Measurements from ENCODE around the gene NIFK. TPM values are rescaled to one million over a fixed set of nuclear protein-coding genes. Genes with fewer than 3 reads are reported as not detected.

The NIFK gene
- total RNA-seq, 4 donors from 2014 or later = 19.8 to 56.5 (median 28.5) TPM

- H3K4me3 ChIP-seq = peak overlapping the region; percentile 82 to 86 (median 86)
- peak overlapping the region; percentile 55 to 85 (median 68) for H3K27ac ChIP-seq (replicated peaks in 1 of 4)
- DNase-seq (ENCODE audit: extremely low spot score) = no peak
- peaks cover 2 to 25% (median 9%) of the 10 kb centered on the region in 4 donors for H3K36me3 ChIP-seq
- no peaks in the 10 kb centered on the region for H3K27me3 ChIP-seq
- H3K9me3 ChIP-seq = no peaks in the 10 kb centered on the region
- intact Hi-C loops (cut with DNase I) = no loop called here
- peaks cover 26 to 32% (median 30%) of the 10 kb centered on the region in 4 donors for H3K4me1 ChIP-seq
- 2% methylated on average over 8 of the region's 8 CpGs for whole genome bisulfite sequencing
- TF ChIP-seq POLR2AphosphoS5 (IDR thresholded peaks at IDR 0.05) = no peak
- TF ChIP-seq, protein P1, sequence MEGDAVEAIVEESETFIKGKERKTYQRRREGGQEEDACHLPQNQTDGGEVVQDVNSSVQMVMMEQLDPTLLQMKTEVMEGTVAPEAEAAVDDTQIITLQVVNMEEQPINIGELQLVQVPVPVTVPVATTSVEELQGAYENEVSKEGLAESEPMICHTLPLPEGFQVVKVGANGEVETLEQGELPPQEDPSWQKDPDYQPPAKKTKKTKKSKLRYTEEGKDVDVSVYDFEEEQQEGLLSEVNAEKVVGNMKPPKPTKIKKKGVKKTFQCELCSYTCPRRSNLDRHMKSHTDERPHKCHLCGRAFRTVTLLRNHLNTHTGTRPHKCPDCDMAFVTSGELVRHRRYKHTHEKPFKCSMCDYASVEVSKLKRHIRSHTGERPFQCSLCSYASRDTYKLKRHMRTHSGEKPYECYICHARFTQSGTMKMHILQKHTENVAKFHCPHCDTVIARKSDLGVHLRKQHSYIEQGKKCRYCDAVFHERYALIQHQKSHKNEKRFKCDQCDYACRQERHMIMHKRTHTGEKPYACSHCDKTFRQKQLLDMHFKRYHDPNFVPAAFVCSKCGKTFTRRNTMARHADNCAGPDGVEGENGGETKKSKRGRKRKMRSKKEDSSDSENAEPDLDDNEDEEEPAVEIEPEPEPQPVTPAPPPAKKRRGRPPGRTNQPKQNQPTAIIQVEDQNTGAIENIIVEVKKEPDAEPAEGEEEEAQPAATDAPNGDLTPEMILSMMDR (IDR thresholded peaks at IDR 0.05) = no peak
- no peak for TF ChIP-seq POLR2A (IDR thresholded peaks at IDR 0.05; ENCODE audit: low read depth)
- no peak for TF ChIP-seq EP300 (IDR thresholded peaks at IDR 0.05)
Measured at GRCh38 chr2:121754851-121755236, 18.2 kb upstream of the NIFK start.

DNA sequence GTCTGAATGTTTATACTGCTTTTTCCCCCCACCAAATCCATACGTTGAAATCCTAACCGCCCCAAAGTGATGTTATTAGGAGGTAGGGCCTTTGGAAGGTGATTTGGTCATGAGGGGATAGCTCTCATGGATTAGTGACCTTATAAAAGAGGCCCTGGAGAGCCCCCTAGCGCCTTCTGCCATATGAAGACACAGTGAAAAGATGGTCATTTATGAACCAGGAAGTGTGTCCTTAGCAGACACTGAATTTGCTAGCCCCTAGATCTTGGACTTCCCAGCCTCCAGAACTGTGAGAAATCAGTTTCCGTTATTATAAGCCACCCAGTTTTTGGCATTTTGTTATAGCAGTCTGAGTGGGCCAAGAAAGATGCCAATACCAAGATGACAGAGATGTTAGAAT is 11.5 kb upstream of the NIFK start:
- DNase-seq (ENCODE audit: extremely low spot score) = no peak
- Histone ChIP-seq H3K27ac (replicated peaks in 1 of 4) (no peak overlapping the region), H3K9me3 (no peaks in the 10 kb centered on the region), H3K36me3 (no peaks in the 10 kb centered on the region), H3K4me1 (no peaks in the 10 kb centered on the region), H3K4me3 (no peak overlapping the region), H3K27me3 (no peaks in the 10 kb centered on the region)
- TF ChIP-seq POLR2A (IDR thresholded peaks at IDR 0.05; ENCODE audit: low read depth) (no peak), POLR2AphosphoS5 (IDR thresholded peaks at IDR 0.05) (no peak), EP300 (IDR thresholded peaks at IDR 0.05) (no peak)
- TF ChIP-seq, protein P1 (IDR thresholded peaks at IDR 0.05) = no peak
- intact Hi-C loops (cut with DNase I) = loop anchor here (10.0 kb wide), 1 partner anchor 343 kb away; no protein-coding TSS in a partner anchor
- 53% methylated on average over 4 of the region's 4 CpGs for WGBS

DNA sequence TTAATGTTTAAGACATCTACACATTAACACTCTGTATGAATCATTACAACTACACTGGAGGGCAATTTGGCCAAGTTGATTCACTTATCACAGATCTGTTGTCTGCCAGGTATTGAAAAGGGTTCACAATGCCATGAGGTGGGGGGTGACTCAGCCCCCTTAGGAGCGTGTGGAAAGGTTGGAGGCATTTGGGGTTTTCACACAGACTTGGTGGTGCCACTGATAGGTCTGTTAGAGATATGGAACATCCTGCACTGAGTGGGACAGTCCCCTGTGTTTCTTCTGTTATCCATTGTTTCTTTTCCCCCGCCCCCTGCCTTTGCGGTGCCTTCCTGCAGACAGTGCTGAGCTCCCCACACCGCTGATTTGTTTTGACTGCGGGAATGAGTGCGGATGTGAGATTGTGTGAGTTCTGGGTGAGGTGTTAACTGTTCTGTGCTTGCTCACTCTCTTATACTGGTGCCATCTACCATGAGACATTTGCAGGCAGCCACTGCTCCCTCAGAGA is 9.4 kb upstream of the NIFK start:
- TF ChIP-seq POLR2A (IDR thresholded peaks at IDR 0.05; ENCODE audit: low read depth) = no peak
- intact Hi-C loops (cut with DNase I) = loop anchor here (10.0 kb wide), 1 partner anchor 341 kb away; no protein-coding TSS in a partner anchor

DNA sequence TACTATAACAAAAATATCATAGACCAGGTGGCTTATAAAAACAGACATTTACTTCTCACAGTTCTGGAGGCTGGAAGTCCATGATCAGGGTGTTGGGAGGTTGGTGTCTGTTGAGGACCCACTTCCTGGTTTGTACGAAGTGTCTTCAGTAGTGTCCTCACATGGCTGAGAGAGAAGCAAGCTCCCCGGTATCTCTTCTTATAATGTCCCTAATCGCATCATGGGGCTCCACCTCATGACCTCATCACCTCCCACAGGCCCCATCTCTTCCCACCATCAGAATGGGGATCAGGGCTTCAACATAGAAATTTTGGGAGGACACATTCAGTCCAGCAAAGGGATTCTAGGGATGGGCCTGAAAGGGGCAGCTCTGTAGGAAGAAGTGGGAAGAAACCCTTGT is 4.8 kb upstream of the NIFK start:
- Histone ChIP-seq H3K9me3 (no peaks in the 10 kb centered on the region), H3K4me1 (peaks cover 4 to 8% (median 6%) of the 10 kb centered on the region in 4 donors), H3K27me3 (no peaks in the 10 kb centered on the region), H3K4me3 (no peak overlapping the region), H3K27ac (replicated peaks in 1 of 4) (no peak overlapping the region), H3K36me3 (no peaks in the 10 kb centered on the region)
- TF ChIP-seq POLR2AphosphoS5 (IDR thresholded peaks at IDR 0.05) = no peak
- TF ChIP-seq EP300 (IDR thresholded peaks at IDR 0.05) = no peak
- TF ChIP-seq, protein P1 (IDR thresholded peaks at IDR 0.05) = no peak
- no peak for TF ChIP-seq POLR2A (IDR thresholded peaks at IDR 0.05; ENCODE audit: low read depth)
- 100% methylated on average over 1 of the region's 3 CpGs for WGBS
- no peak for DNase-seq (ENCODE audit: extremely low spot score)
- intact Hi-C loops (cut with DNase I) = loop anchor here (10.0 kb wide), 1 partner anchor 337 kb away; no protein-coding TSS in a partner anchor

More for the DNA sequence above, 9.4 kb upstream of the NIFK start:
- H3K36me3 ChIP-seq = no peaks in the 10 kb centered on the region
- no peaks in the 10 kb centered on the region for H3K27me3 ChIP-seq
- H3K27ac ChIP-seq (replicated peaks in 1 of 4) = no peak overlapping the region
- WGBS = 51% methylated on average over 6 of the region's 6 CpGs
- no peak for DNase-seq (ENCODE audit: extremely low spot score)
- no peak overlapping the region for H3K4me3 ChIP-seq
- H3K4me1 ChIP-seq = no peaks in the 10 kb centered on the region
- no peaks in the 10 kb centered on the region for H3K9me3 ChIP-seq

DNA sequence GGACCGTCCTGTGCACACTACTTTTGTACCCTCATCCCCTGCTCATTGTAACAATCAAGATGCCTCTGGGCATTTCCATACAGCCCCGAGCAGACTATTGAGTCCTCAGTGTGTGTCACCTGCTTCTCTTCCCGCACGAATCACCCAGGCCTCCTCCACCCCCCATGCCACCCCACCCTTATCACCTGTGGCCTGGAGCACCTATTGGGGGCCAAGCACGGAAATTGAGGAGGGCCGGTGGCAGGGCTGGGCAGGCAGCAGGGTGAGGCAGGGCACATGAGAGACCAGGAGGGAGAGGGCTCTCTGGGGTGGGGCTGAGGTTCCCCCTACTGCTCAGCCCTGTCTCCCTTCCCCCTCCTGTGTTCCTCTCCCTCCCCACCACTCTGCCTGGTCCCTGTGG is 4.3 kb upstream of the NIFK start:
- Histone ChIP-seq H3K4me3 (no peak overlapping the region), H3K27ac (replicated peaks in 1 of 4) (no peak overlapping the region), H3K27me3 (no peaks in the 10 kb centered on the region), H3K9me3 (no peaks in the 10 kb centered on the region), H3K4me1 (peaks cover 4 to 8% (median 7%) of the 10 kb centered on the region in 4 donors), H3K36me3 (no peaks in the 10 kb centered on the region)
- WGBS = 89% methylated on average over 6 of the region's 6 CpGs
- no peak for DNase-seq (ENCODE audit: extremely low spot score)
- intact Hi-C loops (cut with DNase I) = loop anchor here (10.0 kb wide), 1 partner anchor 336 kb away; no protein-coding TSS in a partner anchor
- TF ChIP-seq, protein P1 (IDR thresholded peaks at IDR 0.05) = no peak
- no peak for TF ChIP-seq POLR2A (IDR thresholded peaks at IDR 0.05; ENCODE audit: low read depth)
